ENCODE measurements around the gene KIAA0586. TPM values are rescaled to one million over a fixed set of nuclear protein-coding genes. Genes with fewer than 3 reads are reported as not detected.
A peak's percentile ranks its signal among the peaks of the same experiment; 100 is the strongest.

The KIAA0586 gene
- total RNA-seq: 20.1 TPM

- intact Hi-C loops (cut with DNase I): loop anchor here (2.0 to 5.0 kb wide), 4 partner anchors 129 to 1820 kb away; partner anchors contain the start of genes AP5M1, ARID4A, DAAM1 and EXOC5
- Histone ChIP-seq H3K4me1 (peaks cover 0 to 12% of the 10 kb centered on the region in 2 donors), H3K27me3 (no peaks in the 10 kb centered on the region), H3K9me3 (no peaks in the 10 kb centered on the region), H3K4me3 (peak within 1 kb of the TSS; percentile 66 to 94), H3K36me3 (peaks cover 6% of the 10 kb centered on the region in 2 donors), H3K27ac (peak within 1 kb of the TSS; percentile 85 to 91)
- DNase-seq (ENCODE audit: low spot score in 2 of 2): peak; percentile 88 to 98
- no peak for TF ChIP-seq CTCF (IDR thresholded peaks at IDR 0.05)
Observed at GRCh38 chr14:58427281-58428117, at the start of gene KIAA0586, which contains the start of gene TIMM9. KIAA0586 (plus strand) TSS chr14:58427719; CDS start chr14:58428265, 546 bp downstream. TIMM9 (minus strand) TSS chr14:58427531; CDS start chr14:58411945, 15,586 bp downstream.

- no peaks in the 10 kb centered on the region for H3K36me3 ChIP-seq
- no peak overlapping the region for H3K4me3 ChIP-seq
- H3K27me3 ChIP-seq: no peaks in the 10 kb centered on the region
- H3K27ac ChIP-seq: no peak overlapping the region
- no peaks in the 10 kb centered on the region for H3K9me3 ChIP-seq
- H3K4me1 ChIP-seq: peaks cover 0 to 2% of the 10 kb centered on the region in 2 donors
- intact Hi-C loops (cut with DNase I): no loop called here
- DNase-seq (ENCODE audit: low spot score in 2 of 2): no peak
- TF ChIP-seq CTCF (IDR thresholded peaks at IDR 0.05): no peak
Observed at GRCh38 chr14:58390830-58391229, 36.7 kb upstream of the KIAA0586 start.

DNA sequence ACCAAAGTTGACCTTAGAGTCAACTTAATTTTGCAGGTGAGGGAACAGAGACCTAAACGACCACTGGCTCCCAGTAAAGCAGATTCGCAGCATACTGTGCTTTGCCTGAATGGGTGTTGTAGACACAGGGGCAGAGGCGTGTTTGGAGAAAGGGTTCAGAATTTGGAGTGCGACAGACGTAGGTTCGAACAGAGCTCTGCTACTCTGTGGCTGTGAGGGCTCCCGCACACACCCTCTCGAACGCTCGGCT is 32.0 kb upstream of the KIAA0586 start:
- intact Hi-C loops (cut with DNase I): no loop called here

DNA sequence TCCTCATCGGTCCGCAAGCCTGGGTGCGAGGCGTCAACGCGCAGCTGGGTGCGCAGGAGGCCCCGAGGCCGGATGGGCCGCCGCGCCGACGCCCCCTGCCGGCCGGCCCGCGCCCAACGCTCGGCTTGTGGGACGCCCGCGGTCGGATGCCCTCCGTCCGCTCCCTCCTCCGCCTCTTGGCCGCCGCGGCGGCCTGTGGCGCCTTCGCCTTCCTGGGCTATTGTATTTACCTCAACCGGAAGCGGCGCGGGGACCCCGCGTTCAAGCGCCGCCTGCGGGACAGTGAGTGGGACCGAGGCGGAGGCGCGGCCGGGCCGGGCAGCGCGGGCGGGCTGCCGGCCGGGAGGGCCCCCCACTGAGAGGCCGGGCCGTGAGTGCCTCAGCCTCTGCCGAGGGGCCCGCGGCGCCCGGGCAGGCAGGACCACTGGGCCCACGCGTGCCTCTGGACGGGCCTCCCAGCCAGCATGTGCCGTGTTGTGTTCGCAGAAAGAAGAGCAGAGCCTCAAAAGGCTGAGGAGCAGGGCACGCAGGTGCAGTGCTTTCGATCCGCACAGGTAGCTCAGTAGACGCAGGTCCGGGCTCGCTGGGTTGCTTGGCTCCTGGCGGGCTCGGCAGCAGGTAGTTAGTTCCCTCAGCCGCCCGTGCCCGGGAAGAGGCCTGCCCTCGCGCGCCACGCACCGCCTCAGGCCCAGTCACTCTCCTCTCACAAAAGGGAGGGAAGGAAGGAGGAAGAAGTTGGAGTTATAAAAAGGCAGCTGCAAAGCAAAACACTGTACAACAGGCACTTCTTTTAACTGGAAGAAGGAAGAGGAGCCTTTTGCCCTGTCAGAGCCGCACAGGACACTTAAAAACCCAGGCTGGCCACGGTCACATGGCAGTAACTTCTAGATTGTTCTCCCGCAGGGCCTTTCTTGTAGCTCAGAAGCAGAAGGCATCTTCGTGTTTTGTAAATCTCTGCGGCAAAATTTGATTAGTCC is 31.4 kb upstream of the KIAA0586 start, which contains the start of gene TOMM20L:
Gene TOMM20L (plus strand): TSS at position 119 of the 977 bp plus-strand sequence. CDS start 28 bp downstream, at position 147.
- H3K27ac ChIP-seq: peak within 1 kb of the TSS; percentile 78 to 79
- intact Hi-C loops (cut with DNase I): no loop called here

More for the DNA sequence above, 32.0 kb upstream of the KIAA0586 start:
- peak overlapping the region; percentile 82 to 86 for H3K4me3 ChIP-seq
- no peaks in the 10 kb centered on the region for H3K27me3 ChIP-seq
- no peak for TF ChIP-seq CTCF (IDR thresholded peaks at IDR 0.05)
- DNase-seq (ENCODE audit: low spot score in 2 of 2): no peak
- H3K4me1 ChIP-seq: peaks cover 4% of the 10 kb centered on the region in 2 donors
- peak overlapping the region; percentile 78 to 79 for H3K27ac ChIP-seq
- H3K36me3 ChIP-seq: no peaks in the 10 kb centered on the region
- H3K9me3 ChIP-seq: no peaks in the 10 kb centered on the region

More for the DNA sequence above, 31.4 kb upstream of the KIAA0586 start, which contains the start of gene TOMM20L:
- peak in 1 of 2 donors; percentile 86 for DNase-seq (ENCODE audit: low spot score in 2 of 2)
- Histone ChIP-seq H3K4me3 (peak within 1 kb of the TSS; percentile 82 to 86), H3K4me1 (peaks cover 4% of the 10 kb centered on the region in 2 donors), H3K9me3 (no peaks in the 10 kb centered on the region), H3K36me3 (no peaks in the 10 kb centered on the region), H3K27me3 (no peaks in the 10 kb centered on the region)
- TF ChIP-seq CTCF (IDR thresholded peaks at IDR 0.05): peak; percentile 29 to 88 (median 59)

All from ascending aorta (tissue), 2 donors.